GM23248 (cell line): Measurements from ENCODE around the gene MAP3K4.

Source experiments
- EZH2 ChIP-seq: fragments of 200-600 bp; sonication (generic); IDR thresholded peaks from 2 replicates; pipeline ENCODE4 v1.6.1; 2018; ENCODE audit warnings: antibody characterized with exemption, mild to moderate bottlenecking; ENCODE audit not compliant: insufficient read depth, poor library complexity, severe bottlenecking
- EZH2phosphoT487 ChIP-seq: fragments of 200-600 bp; sonication (generic); IDR thresholded peaks from 2 replicates; pipeline ENCODE4 v1.6.1; 2018; ENCODE audit warnings: antibody characterized with exemption, moderate library complexity, mild to moderate bottlenecking, low read depth; ENCODE audit not compliant: insufficient read depth

DNA sequence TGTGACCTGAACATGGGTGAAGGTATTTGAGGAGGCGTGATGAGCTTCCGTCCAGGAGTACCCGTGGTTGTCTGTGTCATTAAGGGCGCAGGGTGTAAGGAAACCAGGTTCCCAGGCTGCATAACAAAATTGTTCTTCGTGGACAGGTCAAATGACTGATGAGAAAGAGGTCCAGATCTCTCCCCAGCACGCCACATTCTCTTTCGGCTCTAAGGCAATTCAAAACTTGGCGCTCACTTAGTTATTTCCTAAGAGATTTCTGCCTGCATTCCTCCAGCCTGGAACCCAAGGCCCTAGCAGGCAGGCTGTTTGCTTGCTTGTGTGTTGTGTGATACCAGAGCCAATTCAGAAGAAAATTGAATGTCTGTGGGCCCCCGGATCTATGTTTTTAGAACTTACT lies 142.4 kb downstream of the MAP3K4 start:
- TF ChIP-seq EZH2phosphoT487 (no peak), EZH2 (no peak)
